ENCODE data around the gene S100A14.

DNA sequence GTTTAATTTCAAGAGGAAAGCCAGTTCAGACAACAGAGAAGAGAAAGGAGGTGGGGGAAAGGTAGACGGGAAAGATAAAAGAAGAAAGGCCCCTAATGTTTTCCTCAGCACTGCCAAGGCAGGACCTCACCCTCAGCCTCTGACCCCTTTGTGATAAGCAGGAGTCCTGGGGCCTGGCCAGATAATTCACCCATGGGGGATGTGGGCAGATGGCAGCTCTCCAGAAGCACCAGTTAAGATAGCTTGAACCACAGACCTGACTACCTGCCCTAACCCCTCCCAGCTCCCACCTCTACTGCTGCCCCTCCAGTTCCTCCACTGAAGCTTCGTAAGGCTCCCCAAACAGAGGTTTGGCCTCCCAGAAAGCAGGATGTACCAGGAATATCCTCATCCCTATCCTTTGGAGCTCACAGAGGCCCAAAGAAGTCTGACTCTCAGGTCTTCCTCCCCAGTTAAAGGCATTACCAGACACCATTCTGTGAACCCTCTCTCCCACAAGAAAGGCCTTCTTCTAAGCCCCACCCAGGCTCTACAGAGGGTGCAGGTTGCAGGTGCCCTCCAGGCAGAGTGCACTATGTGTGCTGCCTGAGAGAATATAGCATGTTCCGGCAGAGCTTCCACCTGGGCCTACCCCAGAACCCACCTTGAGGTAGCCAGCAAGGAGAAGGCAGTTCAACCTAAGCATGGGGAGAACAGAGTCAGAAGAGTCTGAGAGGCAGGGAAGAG lies 33.2 kb upstream of the S100A14 start:
- TF ChIP-seq, protein P1, sequence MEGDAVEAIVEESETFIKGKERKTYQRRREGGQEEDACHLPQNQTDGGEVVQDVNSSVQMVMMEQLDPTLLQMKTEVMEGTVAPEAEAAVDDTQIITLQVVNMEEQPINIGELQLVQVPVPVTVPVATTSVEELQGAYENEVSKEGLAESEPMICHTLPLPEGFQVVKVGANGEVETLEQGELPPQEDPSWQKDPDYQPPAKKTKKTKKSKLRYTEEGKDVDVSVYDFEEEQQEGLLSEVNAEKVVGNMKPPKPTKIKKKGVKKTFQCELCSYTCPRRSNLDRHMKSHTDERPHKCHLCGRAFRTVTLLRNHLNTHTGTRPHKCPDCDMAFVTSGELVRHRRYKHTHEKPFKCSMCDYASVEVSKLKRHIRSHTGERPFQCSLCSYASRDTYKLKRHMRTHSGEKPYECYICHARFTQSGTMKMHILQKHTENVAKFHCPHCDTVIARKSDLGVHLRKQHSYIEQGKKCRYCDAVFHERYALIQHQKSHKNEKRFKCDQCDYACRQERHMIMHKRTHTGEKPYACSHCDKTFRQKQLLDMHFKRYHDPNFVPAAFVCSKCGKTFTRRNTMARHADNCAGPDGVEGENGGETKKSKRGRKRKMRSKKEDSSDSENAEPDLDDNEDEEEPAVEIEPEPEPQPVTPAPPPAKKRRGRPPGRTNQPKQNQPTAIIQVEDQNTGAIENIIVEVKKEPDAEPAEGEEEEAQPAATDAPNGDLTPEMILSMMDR (IDR thresholded peaks at IDR 0.05) = no peak
- no peak for TF ChIP-seq POLR2AphosphoS5 (IDR thresholded peaks at IDR 0.05)

All from upper lobe of left lung (tissue), 4 donors.